Measurements from ENCODE around the gene MAPKAP1. TPM values are rescaled to one million over a fixed set of nuclear protein-coding genes. Genes with fewer than 3 reads are reported as not detected.

The MAPKAP1 gene
- total RNA-seq, 6 donors from 2014 or later, result 60.8 to 84.0 (median 71.5) TPM

DNA sequence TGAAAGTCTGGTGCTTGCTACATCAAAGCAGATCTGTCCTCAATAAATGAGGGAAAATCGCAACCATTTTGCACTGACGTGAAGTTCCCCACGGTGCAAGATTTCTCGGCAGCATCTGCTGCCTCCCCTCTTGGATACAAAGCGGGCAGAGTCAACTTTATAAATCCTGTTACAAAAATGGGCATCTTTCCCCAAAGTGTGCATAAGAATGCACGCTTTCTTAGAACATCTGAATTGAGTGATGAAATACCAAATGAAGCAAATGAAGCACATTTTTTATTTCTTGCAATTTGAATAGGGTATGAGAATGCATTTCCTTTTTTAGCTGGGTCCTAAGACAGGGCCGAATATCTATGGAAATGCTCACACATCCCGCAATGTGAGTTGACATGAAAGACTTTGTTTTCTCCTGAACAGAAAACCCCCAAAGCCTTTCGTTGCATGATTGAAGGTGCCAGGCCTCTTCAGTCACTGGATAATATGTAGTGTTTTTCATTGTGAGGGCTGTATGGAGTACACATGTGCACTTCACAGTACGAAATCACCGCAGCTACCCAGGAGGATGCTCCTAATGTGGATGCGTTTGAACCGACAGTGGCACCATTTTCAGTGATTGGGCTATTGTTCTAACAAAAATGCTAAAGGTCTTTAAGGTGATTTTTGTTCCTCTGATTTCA lies 19.6 kb upstream of the MAPKAP1 start:
- no peak for ATAC-seq (ENCODE audit: low FRiP score in 2 of 2)
- Histone ChIP-seq H3K27me3 (no peaks in the 10 kb centered on the region), H3K27ac (no peak overlapping the region), H3K4me3 (no peak overlapping the region), H3K36me3 (no peaks in the 10 kb centered on the region), H3K9me3 (no peaks in the 10 kb centered on the region), H3K4me1 (no peaks in the 10 kb centered on the region)
- WGBS, 2 donors, result 82 to 85% methylated on average over 13 of the region's 13 CpGs
- DNase-seq, result no peak
- TF ChIP-seq, protein P1, sequence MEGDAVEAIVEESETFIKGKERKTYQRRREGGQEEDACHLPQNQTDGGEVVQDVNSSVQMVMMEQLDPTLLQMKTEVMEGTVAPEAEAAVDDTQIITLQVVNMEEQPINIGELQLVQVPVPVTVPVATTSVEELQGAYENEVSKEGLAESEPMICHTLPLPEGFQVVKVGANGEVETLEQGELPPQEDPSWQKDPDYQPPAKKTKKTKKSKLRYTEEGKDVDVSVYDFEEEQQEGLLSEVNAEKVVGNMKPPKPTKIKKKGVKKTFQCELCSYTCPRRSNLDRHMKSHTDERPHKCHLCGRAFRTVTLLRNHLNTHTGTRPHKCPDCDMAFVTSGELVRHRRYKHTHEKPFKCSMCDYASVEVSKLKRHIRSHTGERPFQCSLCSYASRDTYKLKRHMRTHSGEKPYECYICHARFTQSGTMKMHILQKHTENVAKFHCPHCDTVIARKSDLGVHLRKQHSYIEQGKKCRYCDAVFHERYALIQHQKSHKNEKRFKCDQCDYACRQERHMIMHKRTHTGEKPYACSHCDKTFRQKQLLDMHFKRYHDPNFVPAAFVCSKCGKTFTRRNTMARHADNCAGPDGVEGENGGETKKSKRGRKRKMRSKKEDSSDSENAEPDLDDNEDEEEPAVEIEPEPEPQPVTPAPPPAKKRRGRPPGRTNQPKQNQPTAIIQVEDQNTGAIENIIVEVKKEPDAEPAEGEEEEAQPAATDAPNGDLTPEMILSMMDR (IDR thresholded peaks at IDR 0.05), result no peak
- TF ChIP-seq POLR2AphosphoS5 (IDR thresholded peaks at IDR 0.05), result no peak
- TF ChIP-seq EP300 (IDR thresholded peaks at IDR 0.05), result no peak
- TF ChIP-seq POLR2A (IDR thresholded peaks at IDR 0.05), result no peak

DNA sequence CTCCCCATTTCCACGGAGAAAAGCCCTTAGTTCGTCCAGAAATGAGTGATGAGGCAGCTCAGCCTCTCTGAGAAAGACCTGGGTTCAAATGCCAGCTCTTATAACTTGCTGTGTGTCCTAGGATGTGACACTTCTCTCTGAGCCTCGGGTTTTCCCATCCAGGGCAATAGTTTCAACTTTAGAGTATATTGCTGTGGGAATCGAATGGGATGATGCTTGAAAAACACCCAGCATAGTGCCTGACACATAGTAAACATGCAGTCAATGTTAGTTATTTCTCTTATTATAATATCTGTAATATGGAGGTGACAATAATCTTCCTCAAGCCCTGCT lies 430 bp upstream of the MAPKAP1 start:
- Histone ChIP-seq H3K27ac (peak overlapping the region; percentile 86 to 90 (median 88)), H3K27me3 (no peaks in the 10 kb centered on the region), H3K4me3 (peak overlapping the region in 3 of 4 donors; percentile 78 to 88 (median 84)), H3K9me3 (no peaks in the 10 kb centered on the region), H3K36me3 (no peaks in the 10 kb centered on the region), H3K4me1 (peaks cover 11 to 31% (median 17%) of the 10 kb centered on the region in 4 donors)
- no peak for TF ChIP-seq EP300 (IDR thresholded peaks at IDR 0.05)
- TF ChIP-seq, protein P1 (IDR thresholded peaks at IDR 0.05), result no peak
- no peak for TF ChIP-seq POLR2AphosphoS5 (IDR thresholded peaks at IDR 0.05)
- no peak for TF ChIP-seq POLR2A (IDR thresholded peaks at IDR 0.05)
- 29 to 54% methylated on average over 2 to 4 of the region's 4 CpGs for WGBS, 2 donors
- ATAC-seq (ENCODE audit: low FRiP score in 2 of 2), result no peak
- DNase-seq, result no peak

DNA sequence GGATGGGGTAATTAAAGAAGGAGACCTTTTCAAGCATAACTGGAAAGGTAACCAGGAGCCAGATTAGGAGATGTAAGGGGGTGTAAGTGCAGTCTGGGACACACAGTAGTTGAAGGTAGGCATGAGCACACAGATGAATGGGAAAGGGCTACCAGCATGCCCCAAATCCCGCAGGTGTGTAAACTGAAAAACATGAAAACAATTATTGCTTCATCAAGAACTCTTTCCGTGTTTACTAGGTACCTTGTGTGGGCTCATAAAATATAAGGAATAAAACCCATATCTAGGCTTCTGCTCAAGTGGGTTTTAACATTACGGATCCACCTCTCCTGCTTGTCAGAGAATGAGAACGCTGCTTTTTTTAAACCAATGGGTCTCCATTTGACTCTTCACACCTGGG lies 1.1 kb downstream of the MAPKAP1 start:
- no peak for ATAC-seq (ENCODE audit: low FRiP score in 2 of 2)

DNA sequence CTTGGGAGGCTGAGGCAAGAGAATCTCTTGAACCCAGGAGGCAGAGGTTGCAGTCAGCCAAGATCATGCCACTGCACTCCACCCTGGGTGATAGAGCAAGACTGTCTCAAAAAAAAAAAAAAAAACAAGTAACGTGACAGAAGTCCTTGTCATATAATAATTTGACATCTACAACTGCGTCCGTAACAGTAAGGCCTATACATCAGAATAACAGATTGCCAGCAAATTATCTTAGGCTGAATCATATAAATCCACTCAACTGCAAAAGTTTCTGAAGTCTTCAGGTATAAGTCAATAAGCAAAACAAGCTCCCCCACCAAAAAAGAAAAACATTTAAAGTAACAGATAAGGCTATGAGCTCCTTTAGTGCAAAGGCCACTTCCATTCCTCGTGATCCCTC lies 3.3 kb downstream of the MAPKAP1 start:
- TF ChIP-seq, protein P1 (IDR thresholded peaks at IDR 0.05), result no peak
- no peak for TF ChIP-seq POLR2A (IDR thresholded peaks at IDR 0.05)
- TF ChIP-seq POLR2AphosphoS5 (IDR thresholded peaks at IDR 0.05), result no peak
- TF ChIP-seq EP300 (IDR thresholded peaks at IDR 0.05), result no peak
- no peaks in the 10 kb centered on the region for H3K9me3 ChIP-seq
- ATAC-seq (ENCODE audit: low FRiP score in 2 of 2) (no peak), DNase-seq (no peak)
- H3K27me3 ChIP-seq, result no peaks in the 10 kb centered on the region
- WGBS, 2 donors, result 86 to 90% methylated on average over 4 of the region's 4 CpGs
- H3K36me3 ChIP-seq, result no peaks in the 10 kb centered on the region
- no peak overlapping the region for H3K27ac ChIP-seq
- H3K4me1 ChIP-seq, result peaks cover 11 to 31% (median 17%) of the 10 kb centered on the region in 4 donors
- H3K4me3 ChIP-seq, result no peak overlapping the region

More for the DNA sequence above, 1.1 kb downstream of the MAPKAP1 start:
- peaks cover 11 to 31% (median 17%) of the 10 kb centered on the region in 4 donors for H3K4me1 ChIP-seq
- no peak for TF ChIP-seq POLR2A (IDR thresholded peaks at IDR 0.05)
- TF ChIP-seq, protein P1 (IDR thresholded peaks at IDR 0.05), result no peak
- no peak for TF ChIP-seq POLR2AphosphoS5 (IDR thresholded peaks at IDR 0.05)
- no peak for TF ChIP-seq EP300 (IDR thresholded peaks at IDR 0.05)
- DNase-seq, result no peak
- no peaks in the 10 kb centered on the region for H3K9me3 ChIP-seq
- H3K4me3 ChIP-seq, result peak overlapping the region in 3 of 4 donors; percentile 78 to 88 (median 84)
- no peak overlapping the region for H3K27ac ChIP-seq
- H3K36me3 ChIP-seq, result no peaks in the 10 kb centered on the region
- H3K27me3 ChIP-seq, result no peaks in the 10 kb centered on the region
- WGBS, 2 donors, result 82 to 93% methylated on average over 4 of the region's 4 CpGs

DNA sequence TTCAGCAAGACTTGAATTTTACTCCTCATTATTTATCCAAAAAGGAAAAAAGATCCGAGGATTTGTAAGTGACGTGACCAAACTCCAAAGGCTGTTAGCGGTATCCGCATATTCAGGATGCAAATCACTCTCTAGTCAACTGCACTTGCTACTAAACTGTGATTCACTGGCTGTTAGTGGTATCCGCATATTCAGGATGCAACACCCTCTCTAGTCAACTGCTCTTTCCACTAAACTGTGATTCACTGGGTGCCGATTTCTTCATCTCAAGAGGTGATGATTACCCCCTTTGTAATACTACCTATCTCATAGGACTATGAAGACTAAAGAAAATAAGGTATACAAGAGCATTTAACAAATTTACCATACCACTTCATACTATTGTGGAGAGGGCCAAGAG lies 5.7 kb downstream of the MAPKAP1 start:
- ATAC-seq (ENCODE audit: low FRiP score in 2 of 2) (peak in 1 of 2 donors; percentile 31), DNase-seq (no peak)
- TF ChIP-seq EP300 (IDR thresholded peaks at IDR 0.05) (no peak), POLR2A (IDR thresholded peaks at IDR 0.05) (no peak)
- no peak overlapping the region for H3K4me3 ChIP-seq
- no peak overlapping the region for H3K27ac ChIP-seq
- no peaks in the 10 kb centered on the region for H3K27me3 ChIP-seq
- H3K36me3 ChIP-seq, result no peaks in the 10 kb centered on the region
- WGBS, 2 donors, result 83 to 89% methylated on average over 6 of the region's 6 CpGs
- peaks cover 8 to 21% (median 12%) of the 10 kb centered on the region in 4 donors for H3K4me1 ChIP-seq
- no peaks in the 10 kb centered on the region for H3K9me3 ChIP-seq
